Measurements from ENCODE around the gene UQCC2.

DNA sequence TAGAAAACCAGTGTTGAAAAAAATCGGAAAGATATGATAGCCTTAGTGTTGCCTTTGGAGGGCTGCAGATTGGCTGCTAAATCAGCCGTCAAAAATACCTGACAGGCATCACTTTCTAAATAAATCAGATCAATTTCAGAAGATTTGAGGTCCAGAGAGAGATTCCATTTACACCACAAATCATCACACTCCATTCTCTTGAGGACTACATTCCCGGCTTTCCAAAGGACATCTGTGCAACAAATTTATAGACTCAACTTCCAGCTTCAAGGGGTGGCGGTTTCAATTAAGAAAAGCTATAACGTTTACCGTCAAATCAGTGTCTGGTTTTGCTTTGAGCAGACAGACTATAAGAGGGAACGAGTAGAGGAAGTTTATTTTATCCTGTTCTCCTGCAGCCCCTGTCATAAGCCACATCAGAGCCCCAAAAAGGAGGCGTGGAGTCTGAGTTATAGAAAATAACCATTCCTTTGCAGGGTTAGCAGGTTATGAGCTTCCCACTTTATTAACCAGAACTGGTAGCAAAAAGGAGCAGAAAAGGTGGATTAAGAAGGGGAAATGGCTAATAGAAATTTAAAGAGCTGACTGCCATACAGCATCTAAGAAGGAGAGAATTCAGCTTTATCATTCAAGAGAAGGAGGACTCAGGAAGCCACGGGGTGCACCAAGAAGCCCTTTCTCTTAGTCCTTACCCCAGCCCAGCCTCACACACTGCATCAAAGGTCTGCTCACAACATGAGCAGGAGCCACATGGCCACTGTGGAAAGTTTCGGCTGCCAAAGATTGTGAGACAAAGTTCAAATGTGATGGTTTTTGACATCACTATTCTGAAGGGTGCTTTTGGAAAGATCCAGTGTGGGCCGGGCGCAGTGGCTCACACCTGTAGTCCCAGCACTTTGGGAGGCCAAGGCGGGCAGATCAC lies 12.9 kb upstream of the UQCC2 start:
- no peak for TF ChIP-seq POLR2A (IDR thresholded peaks at IDR 0.05)
- TF ChIP-seq, protein P1, sequence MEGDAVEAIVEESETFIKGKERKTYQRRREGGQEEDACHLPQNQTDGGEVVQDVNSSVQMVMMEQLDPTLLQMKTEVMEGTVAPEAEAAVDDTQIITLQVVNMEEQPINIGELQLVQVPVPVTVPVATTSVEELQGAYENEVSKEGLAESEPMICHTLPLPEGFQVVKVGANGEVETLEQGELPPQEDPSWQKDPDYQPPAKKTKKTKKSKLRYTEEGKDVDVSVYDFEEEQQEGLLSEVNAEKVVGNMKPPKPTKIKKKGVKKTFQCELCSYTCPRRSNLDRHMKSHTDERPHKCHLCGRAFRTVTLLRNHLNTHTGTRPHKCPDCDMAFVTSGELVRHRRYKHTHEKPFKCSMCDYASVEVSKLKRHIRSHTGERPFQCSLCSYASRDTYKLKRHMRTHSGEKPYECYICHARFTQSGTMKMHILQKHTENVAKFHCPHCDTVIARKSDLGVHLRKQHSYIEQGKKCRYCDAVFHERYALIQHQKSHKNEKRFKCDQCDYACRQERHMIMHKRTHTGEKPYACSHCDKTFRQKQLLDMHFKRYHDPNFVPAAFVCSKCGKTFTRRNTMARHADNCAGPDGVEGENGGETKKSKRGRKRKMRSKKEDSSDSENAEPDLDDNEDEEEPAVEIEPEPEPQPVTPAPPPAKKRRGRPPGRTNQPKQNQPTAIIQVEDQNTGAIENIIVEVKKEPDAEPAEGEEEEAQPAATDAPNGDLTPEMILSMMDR (IDR thresholded peaks at IDR 0.05) = no peak
